Stimulated activated CD4-positive, alpha-beta T cell treated with anti-CD3 and anti-CD28 coated beads, Interleukin-2, amount 100 ng/mL, for 4 hours (primary cell): ENCODE measurements around the gene HNRNPF.
"Not testable (repeated sequence)": the region's sequence is repeated elsewhere in the genome, so short reads cannot be mapped to it uniquely, and the experiment has no call there.

Experiments
- DNase-seq: peaks from one replicate; pipeline ENCODE4 v3.0.0-alpha.2; 2020; ENCODE audit warnings: low read depth

Gene HNRNPF, protein sequence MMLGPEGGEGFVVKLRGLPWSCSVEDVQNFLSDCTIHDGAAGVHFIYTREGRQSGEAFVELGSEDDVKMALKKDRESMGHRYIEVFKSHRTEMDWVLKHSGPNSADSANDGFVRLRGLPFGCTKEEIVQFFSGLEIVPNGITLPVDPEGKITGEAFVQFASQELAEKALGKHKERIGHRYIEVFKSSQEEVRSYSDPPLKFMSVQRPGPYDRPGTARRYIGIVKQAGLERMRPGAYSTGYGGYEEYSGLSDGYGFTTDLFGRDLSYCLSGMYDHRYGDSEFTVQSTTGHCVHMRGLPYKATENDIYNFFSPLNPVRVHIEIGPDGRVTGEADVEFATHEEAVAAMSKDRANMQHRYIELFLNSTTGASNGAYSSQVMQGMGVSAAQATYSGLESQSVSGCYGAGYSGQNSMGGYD

GRCh38 chr10:43408710-43409384 lies at the start of gene HNRNPF:
TSS of gene HNRNPF (minus strand) at chr10:43409186. CDS start at chr10:43387884, 21,302 bp downstream.
- peak; percentile 91 for DNase-seq

DNA sequence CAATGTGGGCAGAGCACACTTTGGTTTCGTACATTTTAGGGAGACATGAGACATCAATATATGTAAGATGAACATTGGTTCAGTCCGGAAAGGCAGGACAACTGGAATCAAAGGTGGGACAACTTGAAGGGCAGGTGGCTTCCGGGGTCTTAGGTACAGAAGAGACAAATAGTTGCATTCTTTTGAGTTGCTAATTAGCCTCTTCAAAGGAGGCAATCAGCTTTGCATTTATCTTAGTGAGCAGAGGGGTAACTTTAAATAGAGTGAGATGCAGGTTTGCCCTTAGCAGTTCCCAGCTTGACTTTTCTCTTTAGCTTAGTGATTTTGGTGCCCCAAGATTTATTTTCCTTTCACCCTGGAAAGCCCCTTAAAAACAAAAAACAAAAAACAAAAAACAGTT lies 49.2 kb upstream of the HNRNPF start:
- DNase-seq, result no peak

- DNase-seq, result not testable (repeated sequence)
These were observed 47.6 kb upstream of the HNRNPF start for GRCh38 chr10:43456561-43456960.

DNA sequence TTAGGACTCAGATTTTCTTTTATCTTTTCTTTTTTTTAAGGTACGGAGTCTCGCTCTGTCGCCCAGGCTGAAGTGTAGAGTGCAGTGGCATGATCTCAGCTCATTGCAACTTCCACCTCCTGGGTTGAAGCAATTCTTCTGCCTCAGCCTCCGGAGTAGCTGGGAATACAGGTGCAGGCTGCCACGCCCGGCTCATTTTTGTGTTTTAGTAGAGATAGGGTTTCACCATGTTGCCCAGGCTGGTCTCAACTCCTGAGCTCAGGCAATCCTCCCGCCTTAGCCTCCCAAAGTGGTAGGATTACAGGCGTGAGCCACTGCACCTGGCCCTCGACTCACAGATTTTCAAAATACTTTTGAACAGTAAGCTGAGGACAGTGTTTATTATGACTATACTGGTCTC lies 45.0 kb upstream of the HNRNPF start:
- DNase-seq, result not testable (repeated sequence)

- no peak for DNase-seq
These were observed 44.4 kb upstream of the HNRNPF start for GRCh38 chr10:43453266-43453831.

DNA sequence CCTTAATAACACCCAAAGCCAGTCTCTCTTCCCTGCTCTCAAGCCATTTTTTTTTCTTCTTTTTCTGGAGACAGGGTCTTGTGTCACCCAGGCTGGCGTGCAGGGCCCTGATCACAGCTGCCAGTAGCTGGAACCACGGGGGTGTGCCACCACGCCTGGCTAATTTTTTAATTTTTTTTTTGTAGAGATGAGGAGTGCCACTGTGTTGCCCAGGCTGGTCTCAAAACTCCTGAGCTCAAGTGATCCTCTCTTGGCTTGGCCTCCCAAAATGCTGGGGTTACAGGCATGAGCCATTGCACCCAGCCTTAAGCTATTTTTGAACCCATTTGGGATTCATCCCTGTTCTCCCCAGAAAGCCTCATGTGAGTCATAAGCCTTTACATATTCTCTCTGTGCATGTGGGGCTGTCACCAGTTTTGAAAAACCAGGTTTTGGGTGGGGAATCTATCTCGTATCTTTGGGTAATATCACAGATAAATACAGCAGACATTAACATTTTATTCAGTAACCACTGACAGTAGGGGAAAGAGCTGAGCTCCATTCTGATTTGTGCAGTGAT lies 43.4 kb upstream of the HNRNPF start:
- DNase-seq, result no peak

DNA sequence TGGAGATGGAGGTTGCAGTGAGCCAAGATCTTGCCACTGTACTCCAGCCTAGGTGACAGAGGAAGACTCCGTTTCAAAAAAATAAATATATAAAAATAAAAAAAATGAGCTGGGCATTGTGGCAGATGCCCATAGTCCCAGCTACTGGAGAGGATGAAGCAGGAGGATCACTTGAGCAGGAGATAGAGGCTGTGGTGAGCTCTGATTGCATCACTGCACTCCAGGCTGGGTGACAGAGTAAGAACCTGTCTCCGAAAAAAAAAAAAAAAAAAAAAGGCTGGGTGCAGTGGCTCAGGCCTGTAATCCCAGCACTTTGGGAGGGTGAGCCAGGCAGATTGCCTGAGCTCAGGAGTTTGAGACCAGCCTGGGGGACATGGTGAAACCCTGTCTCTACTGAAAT lies 39.8 kb upstream of the HNRNPF start:
- no peak for DNase-seq

- DNase-seq, result not testable (repeated sequence)
These were observed 37.4 kb upstream of the HNRNPF start for GRCh38 chr10:43446219-43447017.

- no peak for DNase-seq
These were observed 36.0 kb upstream of the HNRNPF start for GRCh38 chr10:43444897-43445466.

GRCh38 chr10:43444323-43444722 lies 35.3 kb upstream of the HNRNPF start:
- no peak for DNase-seq

DNA sequence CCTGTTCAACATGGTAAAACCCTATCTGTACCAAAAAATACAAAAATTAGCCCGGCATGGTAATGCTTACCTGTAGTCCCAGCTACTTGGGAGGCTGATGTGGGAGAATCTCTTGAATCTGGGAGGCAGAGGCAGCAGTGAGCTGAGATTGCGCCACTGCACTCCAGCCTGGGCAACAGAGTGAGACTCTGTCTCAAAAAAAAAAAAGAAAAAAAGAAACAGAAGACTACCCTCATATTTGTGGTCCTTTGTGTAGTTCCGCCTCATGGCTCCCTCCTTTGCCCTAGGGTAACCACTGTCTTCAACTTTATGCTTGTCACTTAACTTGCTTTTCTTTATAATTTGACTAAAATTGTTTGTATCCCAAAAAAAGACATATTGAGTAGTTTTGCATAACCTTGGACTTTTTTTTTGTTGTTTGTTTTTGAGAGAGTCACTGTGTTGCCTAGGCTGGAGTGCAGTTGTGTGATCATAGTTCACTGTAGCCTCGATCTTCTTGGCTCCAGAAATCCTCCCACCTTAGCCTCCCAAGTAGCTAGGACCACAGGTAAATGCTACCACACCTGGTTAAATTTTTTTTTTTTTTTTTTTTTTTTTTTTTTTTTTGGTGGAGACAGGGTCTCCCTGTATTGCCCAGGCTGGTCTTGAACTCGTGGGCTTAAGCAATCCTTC lies 31.6 kb upstream of the HNRNPF start:
- DNase-seq, result no peak

DNA sequence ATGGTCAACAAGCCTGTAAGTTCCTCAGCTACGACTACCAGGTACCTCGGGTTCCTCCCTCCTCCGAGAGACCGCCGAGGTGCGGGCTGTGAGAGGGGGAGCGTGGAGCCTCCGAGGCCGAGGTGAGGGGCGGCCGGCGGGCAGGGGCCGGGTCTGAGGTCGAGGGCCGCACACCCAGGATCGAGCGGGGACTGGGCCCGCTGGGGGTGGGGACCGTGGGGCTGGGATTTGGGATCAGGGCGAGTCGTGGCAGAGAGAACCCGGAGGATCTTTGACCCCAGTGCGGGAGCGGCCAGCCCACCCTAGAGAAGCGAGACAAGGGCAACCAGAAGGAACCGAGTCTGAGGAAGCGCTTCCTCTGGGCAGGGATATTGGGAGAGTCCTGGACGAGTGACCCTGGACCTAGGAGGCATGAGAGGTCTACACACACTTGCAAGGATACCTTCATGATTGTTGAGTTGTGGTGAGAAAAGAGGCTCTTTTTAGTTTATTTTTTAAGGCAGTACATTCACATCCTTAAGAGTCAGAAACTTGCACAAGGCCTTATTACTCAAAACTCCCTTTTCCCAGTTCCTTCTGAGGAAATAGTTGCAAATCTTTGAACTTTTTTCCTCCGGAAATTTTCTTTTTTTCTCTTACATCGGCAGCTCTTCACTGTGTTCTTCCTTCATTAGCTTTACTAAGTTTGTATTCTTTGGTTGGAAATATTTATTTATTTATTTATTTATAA lies 28.3 kb upstream of the HNRNPF start:
- DNase-seq, result no peak

- peak; percentile 73 for DNase-seq
These were observed 27.5 kb upstream of the HNRNPF start, which contains the start of gene ZNF487 for GRCh38 chr10:43436291-43437140. TSS of gene ZNF487 (plus strand) at chr10:43437111. CDS start at chr10:43475814, 38,703 bp downstream.

- DNase-seq, result no peak
These were observed 22.1 kb upstream of the HNRNPF start for GRCh38 chr10:43430926-43431663.

GRCh38 chr10:43427166-43427825 lies 18.3 kb upstream of the HNRNPF start:
- peak; percentile 51 for DNase-seq

DNA sequence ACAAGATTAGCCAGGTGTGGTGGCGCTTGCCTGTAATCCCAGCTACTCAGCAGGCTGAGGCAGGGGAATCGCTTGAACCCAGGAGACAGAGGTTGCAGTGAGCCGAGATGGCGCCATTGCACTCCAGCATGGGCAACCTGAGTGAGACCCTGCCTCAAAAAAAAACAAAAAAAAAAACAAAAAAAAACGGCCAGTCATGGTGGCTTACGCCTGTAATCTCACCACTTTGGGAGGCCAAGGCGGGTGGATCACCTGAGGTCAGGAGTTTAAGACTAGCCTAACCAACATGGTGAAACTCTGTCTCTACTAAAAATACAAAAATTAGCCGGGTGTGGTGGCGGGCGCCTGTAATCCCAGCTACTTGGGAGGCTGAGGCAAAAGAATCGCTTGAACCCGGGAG lies 17.5 kb upstream of the HNRNPF start:
- not testable (repeated sequence) for DNase-seq

GRCh38 chr10:43424416-43424815 lies 15.4 kb upstream of the HNRNPF start:
- DNase-seq, result no peak

DNA sequence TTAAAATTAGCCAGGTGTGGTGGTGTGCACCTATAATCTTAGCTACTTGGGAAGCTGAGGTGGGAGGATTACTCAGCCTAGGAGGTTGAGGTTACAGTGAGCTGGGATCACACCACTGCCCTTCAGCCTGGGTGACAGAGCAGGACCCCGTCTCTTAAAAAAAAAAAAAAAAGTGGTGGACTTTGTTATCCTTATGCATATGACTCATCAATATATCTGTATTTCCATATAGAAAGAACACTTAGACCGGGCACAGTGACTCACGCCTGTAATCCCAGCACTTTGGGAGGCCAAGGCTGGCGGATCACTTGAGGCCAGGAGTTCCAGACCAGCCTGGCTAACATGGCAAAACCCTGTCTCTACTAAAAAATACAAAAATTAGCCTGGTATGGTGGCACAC lies 13.0 kb upstream of the HNRNPF start:
- not testable (repeated sequence) for DNase-seq
